ENCODE measurements around the gene RIC8A.
"Not testable (repeated sequence)": the region's sequence is repeated elsewhere in the genome, so short reads cannot be mapped to it uniquely, and the experiment has no call there.

The RIC8A gene

DNA sequence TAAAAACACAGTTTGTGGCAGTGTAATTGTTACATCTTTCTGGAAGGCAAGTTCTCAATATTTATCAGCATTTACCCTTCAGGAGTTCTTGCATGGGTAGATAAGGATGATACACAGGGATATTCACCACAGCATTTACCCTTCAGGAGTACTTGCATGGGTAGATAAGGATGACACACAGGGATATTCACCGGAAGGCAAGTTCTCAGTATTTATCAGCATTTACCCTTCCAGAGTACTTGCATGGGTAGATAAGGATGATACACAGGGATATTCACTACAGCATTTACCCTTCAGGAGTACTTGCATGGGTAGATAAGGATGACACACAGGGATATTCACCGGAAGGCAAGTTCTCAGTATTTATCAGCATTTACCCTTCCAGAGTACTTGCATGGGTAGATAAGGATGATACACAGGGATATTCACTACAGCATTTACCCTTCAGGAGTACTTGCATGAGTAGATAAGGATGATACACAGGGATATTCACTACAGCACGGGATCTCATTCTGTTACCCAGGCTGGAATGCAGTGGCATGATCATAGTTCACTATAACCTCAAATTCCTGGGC lies 13.2 kb downstream of the RIC8A start:
- not testable (repeated sequence) for DNase-seq

DNA sequence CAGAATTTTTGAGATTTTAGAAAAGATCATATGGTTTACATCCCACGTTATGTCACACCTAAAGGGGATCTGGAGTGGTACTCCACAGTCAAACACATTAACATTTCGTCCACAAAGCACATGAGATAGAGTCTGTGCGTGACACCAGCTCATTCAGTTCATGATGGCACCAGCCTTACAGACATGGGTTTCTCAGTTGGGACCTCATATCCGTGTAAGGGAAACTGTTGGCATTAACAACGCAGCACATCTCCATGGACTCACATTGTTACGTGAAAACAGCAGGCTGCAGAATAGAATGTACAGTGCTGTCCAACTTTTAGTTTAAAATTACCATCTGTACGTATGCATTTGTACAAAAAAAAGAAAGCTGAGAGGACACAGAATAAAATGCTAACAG lies 14.0 kb downstream of the RIC8A start:
- DNase-seq: no peak

DNA sequence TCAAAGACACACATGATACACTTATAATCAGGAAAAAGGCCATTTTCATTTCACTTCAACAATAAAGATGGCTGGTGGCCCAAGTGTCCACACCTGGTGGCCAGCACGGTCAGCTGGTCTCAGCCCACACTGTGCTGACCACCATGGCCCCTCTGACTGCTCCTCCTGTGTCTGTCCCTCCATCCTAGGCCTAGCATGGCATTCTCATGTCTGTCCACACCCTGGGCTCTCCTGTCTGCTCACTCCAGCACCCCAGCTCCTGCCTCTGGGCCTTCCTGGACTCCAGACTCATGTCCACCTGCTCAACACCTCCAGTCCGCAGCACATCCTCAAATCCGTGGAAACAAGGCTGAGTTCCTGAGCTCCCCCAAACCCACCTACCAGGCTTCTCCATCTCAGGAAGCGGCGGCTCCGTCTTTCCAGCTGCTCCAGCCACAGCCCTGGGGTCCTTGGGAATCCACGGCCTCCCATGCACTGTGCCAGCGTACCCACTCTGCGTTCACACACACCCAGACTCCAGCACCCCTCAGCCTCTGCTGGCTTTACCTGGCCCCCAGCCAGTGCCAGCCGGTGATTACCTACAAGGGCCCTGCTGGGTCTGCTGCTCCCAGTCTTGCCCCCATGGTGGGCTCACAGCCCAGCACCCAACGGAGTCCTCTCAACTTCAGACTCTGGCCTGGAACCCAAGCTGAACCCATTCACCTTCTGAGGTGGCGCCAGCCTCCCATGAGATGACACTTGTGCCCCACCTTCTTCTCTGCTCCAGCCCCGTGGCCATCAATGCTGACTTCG lies 14.7 kb downstream of the RIC8A start:
- DNase-seq: no peak

DNA sequence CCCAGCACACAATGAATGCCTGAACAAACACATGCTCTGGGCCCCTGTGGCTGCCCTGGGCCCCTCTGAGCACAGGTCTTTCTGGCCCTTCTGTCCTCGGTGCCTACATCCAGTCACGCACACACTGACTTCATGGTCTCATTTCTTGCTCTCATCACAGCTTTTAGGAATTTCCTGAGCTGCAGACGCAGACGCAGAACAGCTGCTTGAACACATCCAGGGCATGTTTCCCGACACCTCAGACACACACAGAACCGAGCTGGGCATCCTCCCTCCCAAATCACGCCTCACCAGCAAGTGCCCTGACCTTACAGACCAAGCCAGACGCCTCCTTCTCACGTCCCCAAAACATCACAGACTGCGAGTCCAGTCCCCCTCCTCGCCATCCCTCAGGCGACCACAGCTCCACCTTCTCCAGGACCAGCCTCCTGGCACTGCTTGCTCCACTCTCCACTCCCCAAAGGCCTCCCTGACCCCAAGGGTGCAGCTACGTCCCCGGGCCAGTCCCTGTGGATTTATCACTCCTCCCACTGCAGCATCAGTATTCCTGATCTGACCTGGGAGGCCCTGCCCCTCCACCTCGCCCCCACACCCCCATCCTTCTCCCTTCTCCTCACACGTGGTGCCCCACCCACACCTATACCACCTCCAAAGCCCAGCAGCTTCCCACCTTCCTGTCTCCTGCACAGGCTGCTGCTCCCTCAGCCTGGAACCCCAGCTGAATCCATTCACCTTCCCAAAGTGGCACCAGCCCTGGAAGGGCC lies 15.7 kb downstream of the RIC8A start:
- no peak for DNase-seq

DNA sequence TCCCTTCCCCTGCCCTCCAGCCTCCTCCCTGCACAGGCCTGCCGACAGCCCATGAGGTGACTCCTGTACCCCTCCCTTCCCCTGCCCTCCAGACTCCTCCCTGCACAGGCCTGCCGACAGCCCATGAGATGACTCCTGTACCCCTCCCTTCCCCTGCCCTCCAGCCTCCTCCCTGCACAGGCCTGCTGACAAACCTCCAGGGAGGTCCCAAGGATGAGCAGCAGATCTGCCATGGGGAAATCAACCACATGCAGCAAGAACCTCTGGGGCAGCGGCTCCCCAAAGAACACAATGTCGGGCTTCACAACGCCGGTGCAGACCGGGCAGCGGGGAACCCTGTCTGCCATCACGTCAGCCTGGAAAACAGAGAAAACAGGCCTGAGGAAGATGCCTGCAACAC lies 16.4 kb downstream of the RIC8A start:
- DNase-seq: no peak

DNA sequence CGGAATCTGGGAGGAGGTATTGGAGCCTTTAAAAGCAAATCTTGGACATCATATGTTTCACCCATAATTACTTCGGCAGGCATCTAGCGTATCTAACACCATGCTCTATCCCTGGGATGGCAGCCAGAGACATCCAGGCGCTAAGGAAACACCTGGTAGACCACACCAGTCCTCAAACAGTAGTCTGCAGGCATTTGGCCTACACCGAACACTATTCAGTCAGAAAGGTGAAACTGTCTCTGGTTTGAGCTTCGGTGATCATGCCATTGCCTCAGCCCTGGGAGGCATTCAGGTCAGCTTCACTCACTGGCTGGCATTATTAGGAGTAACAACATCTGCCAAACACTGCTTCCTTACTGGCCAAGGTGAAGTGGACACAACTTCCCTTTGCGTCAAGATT lies 16.9 kb downstream of the RIC8A start:
- DNase-seq: no peak

DNA sequence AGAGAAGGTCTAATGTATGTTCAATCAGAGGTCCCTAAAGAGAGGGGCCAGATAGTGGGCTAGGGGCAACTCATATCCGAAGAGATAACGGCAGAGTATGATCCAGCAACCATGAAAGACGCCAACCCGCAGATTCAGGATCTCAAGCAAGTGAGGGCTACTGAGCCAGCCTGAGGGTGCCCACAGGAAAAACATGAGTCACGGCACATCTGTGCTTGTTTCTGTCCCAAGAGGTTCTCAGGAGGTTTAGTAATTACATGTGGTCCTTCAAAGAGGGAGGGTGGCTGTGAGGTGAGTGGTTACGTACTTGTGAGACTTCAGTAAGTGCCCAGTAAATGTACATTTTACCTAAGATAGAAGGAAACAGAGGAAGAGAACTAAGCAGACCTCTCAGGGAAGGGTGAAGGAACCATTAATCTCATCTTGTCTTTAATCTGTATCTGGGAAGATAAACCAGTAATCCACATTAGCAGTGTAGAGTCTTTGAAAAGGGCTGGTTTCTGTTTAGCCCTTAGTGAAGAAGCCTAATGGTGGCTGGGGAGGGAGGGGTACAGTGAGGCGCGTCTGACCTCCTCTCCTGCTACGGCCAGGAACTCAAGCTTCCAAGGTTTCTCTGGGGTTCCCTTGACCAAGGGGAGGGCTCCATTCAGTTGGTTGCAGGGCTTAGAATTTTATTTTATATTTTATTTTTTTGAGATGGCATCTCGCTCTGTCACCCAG lies 18.4 kb downstream of the RIC8A start:
- no peak for DNase-seq

DNA sequence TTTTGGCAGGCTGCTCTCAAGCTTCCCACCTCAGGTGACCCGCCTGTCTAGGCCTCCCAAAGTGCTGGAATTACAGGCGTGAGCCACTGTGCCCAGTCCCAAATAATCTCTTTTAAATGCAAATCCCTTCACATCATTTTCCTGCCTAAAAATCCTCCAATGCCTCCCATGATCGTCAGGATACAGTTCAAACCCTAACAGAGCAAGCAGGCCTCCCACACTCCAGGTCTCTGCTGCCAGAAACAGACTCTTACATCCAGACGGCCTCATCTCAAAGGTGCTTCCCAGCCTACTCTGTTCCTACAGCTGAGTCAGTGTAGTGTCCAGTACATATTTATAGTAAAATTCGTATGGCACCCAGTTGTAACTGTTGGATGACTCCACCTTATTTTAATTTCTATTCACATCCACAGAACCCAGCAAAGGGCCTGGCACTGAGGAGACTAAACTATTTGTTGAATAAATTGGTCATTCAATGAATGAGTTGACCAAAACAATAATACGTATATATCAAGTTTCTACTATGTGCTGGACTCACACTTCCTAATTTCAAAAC lies 20.4 kb downstream of the RIC8A start:
- DNase-seq: no peak

DNA sequence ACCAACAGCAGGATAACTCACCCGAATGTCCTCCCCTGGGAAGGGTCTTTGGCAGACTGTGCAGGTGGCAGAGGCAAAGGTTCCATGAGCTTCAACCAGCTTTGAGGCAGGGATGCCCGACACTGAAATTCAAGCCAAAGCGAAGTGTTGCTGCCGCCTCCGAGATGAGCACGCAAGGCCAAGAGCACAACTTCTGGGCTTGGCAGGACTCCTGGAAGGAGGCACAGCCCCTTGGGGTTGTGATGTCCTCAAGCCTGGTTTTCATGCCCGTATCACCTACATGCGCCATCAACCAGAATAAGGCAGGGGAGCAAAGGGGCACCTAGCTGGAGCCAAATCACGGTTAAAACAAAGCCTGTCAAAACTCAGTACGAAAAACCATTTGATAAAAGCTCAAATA lies 22.9 kb downstream of the RIC8A start:
- DNase-seq: no peak

DNA sequence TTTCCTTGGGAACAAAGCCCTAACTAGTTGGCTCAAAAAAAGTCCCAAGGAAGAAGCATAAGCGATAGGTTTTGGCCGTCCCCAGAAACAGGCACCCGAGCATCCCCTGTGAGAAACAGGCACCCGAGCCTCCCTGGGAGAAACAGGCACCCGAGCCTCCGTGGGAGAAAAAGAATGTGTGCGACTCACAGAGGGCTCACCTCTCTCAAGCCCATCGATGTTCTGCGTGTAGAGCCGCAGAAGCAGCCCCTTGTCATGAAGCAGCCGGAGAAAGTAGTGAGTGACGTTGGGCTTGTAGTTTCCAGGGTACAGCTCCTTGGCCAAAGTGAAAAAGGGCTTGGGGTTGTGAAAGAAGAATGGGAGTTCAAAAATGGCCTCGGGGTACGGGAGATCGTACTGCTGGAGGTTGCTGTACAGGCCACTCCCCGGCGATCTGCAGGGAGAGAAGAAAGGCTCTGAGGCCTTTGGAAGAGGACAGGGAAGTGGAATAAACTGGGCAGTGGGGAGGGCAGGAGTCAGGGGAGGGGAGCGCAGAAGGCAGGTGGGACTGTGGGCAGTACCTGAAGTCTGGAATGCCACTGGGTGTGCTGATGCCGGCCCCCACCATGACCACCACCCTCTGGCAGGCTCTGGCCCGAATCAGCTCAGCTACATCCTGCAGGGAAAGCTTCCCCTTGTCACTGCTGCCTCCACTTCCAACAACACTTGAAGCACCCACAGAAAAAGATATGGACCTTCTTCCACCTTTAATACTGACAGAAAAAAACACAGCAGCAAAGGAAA lies 25.5 kb downstream of the RIC8A start:
- no peak for DNase-seq

DNA sequence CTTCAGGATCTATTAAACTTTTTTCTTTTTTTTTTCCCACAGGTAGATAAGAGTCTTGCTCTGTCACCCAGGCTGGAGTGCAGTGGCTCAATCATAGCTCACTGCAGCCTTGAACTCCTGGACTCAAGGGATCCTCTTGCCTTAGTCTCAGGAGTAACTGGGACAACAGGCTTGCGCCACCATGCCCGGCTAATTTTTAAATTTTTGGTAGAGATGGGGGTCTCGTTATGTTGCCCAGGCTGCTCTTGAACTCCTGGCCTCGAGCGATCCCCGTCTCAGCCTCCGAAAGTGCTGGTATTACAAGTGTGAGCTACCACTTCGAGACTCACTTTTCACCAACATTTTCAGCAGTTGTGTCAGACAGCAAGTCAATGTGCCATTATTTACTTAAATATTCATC lies 27.7 kb downstream of the RIC8A start:
- no peak for DNase-seq

DNA sequence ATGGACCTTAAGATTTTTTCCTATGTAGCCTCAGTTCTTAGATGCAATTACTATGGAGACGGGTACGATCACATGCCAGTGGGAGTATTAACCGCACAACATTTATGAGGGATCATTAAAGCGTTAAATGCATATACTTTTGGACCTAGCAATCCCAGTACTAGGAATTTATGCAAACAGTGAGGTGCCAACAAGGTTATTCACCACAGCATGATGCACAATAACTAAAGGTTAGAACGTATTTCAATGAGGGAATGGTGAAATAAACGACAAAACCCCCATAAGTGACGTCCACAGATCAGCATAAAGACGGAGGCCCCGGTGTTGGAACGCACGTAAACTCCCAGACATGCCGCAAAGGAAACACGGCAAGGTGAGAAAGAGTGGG lies 28.1 kb downstream of the RIC8A start:
- DNase-seq: peak; percentile 64

DNA sequence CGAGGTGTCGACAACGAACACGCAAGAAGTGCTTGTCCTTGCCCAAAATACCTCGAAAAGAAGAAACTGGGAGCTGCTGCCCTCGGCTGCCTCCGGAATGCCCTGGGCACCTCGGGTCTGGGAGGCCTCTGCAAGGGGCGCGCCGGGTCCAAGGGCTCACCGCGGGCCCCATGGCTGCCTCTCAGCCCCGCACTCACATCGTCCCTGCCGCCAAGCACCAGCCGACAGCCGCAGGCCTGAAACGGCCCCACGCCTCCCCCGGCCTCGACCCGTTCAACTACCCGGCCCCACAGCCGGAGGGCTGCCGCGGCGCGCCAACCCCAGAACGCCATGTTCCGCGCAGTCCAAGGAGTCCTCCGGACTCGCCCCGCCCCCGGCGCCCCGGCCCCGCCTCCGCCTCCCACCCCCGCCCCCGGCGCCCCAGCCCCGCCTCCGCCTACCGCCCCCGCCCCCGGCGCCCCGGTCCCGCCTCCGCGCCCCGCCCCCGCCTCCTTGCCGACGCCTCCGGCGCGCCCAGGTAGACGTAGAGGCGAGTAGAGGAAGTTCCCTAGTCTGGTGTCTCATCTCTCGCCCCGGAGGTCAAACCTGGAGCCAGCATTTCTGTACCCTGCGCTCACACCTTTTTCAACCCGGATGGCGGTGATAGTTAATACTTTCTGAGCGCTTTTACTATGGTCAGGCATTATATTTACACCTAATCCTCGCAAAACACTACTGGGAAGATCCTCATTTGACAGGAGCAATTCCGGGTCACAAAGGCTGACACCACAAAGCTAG lies 28.7 kb downstream of the RIC8A start, which contains the start of gene SIRT3:
TSS of gene SIRT3 (minus strand) at position 346 of the 777 bp plus-strand sequence. CDS start at position 332, 14 bp downstream.
- DNase-seq: peak; percentile 91

DNA sequence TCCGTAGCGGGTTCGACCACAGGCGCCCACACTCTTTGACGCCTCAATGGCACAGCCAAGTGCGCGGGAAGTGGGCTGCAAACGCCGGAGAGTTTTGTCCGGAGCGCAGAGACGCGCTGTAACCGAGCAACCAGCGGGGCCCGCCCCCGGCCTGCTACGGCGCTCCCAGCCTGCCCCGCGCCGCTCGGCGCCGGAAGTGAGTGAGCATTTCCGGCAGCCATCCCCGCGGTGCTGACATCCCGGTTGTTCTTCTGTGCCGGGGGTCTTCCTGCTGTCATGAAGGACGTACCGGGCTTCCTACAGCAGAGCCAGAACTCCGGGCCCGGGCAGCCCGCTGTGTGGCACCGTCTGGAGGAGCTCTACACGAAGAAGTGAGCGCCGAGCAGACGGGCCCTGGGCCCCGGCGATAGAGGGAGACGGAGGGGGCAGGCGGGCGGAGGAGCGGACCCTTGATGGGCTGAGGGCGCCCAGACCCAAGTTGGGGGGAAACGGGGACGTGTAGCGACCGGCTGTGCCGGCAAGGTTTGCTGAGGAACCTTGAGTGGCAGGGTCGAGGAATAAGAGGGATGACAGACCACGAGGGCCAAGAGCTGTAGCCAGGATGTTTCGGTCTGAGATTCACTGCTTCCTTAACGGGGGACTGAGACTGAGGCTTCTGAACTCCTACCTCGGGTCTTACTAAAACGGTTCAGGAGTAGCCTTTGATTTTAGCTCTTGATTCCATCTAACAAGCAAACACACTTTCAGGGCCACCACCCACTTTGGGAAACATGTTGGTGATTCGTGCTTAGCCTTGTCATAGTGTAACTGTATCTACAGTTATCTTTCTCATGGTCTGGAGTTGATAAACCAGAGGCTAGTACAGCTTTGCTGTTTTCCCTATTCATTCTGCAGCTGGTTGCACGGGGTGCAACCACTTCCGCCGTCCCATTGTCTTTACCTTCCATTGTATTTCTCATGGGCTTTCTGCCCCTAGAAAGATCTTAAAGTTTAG lies 29.6 kb downstream of the RIC8A start, which contains the start of gene PSMD13:
TSS of gene PSMD13 (plus strand) at position 203 of the 994 bp plus-strand sequence. CDS start at position 277, 74 bp downstream.
- peak; percentile 89 for DNase-seq

DNA sequence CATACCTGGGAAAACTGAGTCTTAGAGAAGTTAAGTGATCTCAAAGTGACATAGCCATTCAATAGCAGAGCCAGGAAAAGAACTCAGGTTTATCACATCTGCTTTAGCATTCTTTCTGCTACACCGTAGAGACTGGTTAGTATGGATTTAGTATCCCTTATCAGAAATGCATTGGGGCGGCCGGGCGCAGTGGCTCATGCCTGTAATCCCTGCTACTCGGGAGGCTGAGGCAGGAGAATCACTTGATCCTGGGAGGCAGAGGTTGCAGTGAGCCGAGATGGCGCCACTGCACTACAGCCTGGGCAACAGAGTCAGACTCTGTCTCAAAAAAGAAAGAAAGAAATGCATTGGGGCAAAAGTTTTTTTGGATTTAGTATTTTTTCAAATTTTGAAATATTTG lies 30.8 kb downstream of the RIC8A start:
- DNase-seq: not testable (repeated sequence)

DNA sequence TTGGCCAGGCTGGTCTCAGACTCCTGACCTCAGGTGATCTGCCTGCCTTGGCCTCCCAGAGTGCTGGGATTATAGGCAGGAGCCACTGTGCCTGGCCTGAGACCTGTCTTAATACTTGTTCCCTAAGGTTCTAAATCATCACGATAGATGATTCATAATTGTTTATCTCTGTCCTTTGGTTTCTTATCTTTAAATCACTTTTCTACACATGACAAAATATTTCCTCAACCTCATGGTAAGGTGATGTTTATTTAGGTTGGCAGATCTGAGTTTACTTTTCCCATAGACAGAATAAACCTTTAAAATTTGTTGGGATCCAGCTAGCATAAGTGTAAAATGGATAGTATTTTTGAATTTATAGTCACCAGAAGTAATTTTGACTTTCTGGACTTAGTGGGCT lies 32.8 kb downstream of the RIC8A start:
- no peak for DNase-seq

DNA sequence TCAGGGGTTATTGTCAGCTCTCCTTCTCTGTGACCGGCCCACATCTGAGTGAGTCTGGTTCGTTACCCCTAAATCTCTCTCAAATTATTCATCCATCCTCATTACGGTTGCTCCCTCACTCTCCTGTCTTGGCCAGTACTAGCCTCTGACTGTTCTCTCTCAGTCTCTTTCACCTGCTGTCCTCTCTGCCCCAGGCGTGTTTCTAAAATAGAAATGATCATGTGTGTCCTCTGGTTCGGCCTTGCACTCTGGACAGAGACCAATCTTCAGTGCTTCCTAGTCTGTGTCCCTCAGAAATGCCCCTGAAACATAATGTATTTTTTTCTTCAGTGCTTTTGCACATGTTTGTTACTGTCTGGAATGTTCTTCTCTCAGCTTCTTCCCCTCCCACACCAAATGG lies 34.1 kb downstream of the RIC8A start:
- DNase-seq: no peak

DNA sequence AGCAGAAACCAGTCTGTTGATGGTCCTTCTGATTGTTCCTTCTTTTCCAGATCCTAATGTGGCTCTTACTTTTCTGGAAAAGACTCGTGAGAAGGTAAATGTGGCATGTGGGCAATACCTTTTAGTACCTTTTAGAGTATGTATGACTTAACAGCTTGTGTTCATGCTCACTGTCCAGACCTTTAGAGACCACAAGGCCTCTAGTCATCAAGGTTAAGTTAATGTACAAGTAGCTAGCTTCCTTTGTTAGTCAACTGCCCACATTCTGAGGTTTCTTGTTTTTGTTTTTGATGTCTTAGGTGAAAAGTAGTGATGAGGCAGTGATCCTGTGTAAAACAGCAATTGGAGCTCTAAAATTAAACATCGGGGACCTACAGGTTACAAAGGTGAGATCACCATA lies 36.9 kb downstream of the RIC8A start:
- no peak for DNase-seq

DNA sequence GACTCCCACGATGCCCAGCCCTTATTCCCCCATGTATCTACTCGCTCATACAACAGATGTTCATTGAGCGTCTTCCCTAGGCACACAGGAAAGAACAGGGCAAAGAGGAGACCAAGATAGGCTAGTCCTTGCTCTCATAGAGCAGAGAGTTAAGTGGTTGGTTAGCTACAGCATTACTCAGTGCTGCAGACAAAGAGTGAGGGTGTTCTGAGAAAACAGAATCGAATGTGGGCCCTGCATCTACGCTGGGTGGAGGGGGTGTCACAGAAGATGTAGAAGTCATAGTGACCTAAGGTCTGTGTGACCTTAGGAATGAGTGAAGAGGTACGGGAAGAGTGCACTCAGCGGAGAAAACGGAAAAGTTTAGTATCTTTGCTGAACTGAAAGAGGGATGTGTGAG lies 41.6 kb downstream of the RIC8A start:
- no peak for DNase-seq

DNA sequence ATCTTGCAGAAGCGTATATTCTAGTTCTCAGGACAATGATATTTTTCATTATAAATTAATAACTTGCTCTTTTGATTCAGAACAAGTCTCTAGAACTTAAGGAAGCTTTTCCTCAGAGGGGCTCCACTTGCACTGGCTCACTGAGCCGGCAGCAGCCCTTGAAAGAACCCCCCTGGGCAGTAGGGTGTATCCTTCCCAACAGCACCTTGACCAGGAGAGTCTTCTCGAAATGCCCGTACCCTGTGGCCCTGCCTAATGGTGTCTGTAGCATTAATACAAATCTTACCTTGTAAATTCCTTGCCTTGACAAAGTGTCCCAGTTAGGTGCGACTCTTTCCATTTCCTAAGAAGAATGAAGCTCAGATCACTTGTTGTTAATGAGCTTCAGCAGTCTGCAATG lies 42.8 kb downstream of the RIC8A start:
- DNase-seq: no peak

Measured in CD4-positive, alpha-beta T cell treated with Interleukin-10 for 1 hour (primary cell).